KMS-11 (cell line): ENCODE measurements around the gene LRRIQ1.

Source experiments
- H2AFZ ChIP-seq: fragments of 200-600 bp; sonication (generic); 2 replicates; pipeline ENCODE4 v1.6.1; 2016; ENCODE audit warnings: antibody characterized with exemption, mixed run types, low read depth
- H3K27ac ChIP-seq: fragments of 200-600 bp; sonication (generic); 2 replicates; pipeline ENCODE4 v1.6.1; 2016; ENCODE audit warnings: mild to moderate bottlenecking, mixed run types
- H3K27me3 ChIP-seq: fragments of 200-600 bp; sonication (generic); 2 replicates; pipeline ENCODE4 v1.6.1; 2017; ENCODE audit warnings: mild to moderate bottlenecking, low read depth, mixed run types, moderate library complexity; ENCODE audit not compliant: insufficient read depth
- H3K36me3 ChIP-seq: fragments of 200-600 bp; sonication (generic); 2 replicates; pipeline ENCODE4 v1.6.1; 2017; ENCODE audit warnings: mild to moderate bottlenecking, mixed run types; ENCODE audit not compliant: insufficient read depth
- H3K4me1 ChIP-seq: fragments of 200-600 bp; sonication (generic); 2 replicates; pipeline ENCODE4 v1.6.1; 2016; ENCODE audit warnings: mild to moderate bottlenecking, low read depth, mixed run types; ENCODE audit not compliant: poor library complexity, severe bottlenecking
- H3K4me2 ChIP-seq: fragments of 200-600 bp; sonication (generic); 2 replicates; pipeline ENCODE4 v1.7.0; 2016; ENCODE audit warnings: mild to moderate bottlenecking, mixed run types
- H3K4me3 ChIP-seq: fragments of 200-600 bp; sonication (generic); IDR thresholded peaks from 2 replicates; pipeline ENCODE4 v1.6.1; 2017; ENCODE audit warnings: low read depth, low read length, mixed read lengths; ENCODE audit not compliant: insufficient read depth
- H3K79me2 ChIP-seq: fragments of 200-600 bp; sonication (generic); 2 replicates; pipeline ENCODE4 v1.6.1; 2016; ENCODE audit warnings: low read depth, mixed run types; ENCODE audit not compliant: insufficient read depth
- H3K9ac ChIP-seq: fragments of 200-600 bp; sonication (generic); 2 replicates; pipeline ENCODE4 v1.6.1; 2016; ENCODE audit warnings: mild to moderate bottlenecking, mixed run types
- H4K20me1 ChIP-seq: fragments of 200-600 bp; sonication (generic); 2 replicates; pipeline ENCODE4 v1.6.1; 2016; ENCODE audit warnings: mild to moderate bottlenecking, mixed run types; ENCODE audit not compliant: insufficient read depth
- CTCF ChIP-seq: fragments of 200-600 bp; sonication (generic); conservative IDR thresholded peaks from 2 replicates; pipeline ENCODE4 v1.6.1; 2017; ENCODE audit warnings: low read depth, mild to moderate bottlenecking, antibody characterized with exemption, low read length, moderate library complexity, mixed read lengths

LRRIQ1 gene

GRCh38 chr12:85277900-85278597 lies 241.9 kb downstream of the LRRIQ1 start:
- H3K27me3 ChIP-seq: no peaks in the 10 kb centered on the region
- H3K36me3 ChIP-seq: no peaks in the 10 kb centered on the region

GRCh38 chr12:85278598-85279448 lies 242.7 kb downstream of the LRRIQ1 start:
- Histone ChIP-seq H3K9ac (no peak overlapping the region), H2AFZ (no peak overlapping the region), H3K36me3 (no peaks in the 10 kb centered on the region), H3K79me2 (no peaks in the 10 kb centered on the region), H3K4me3 (no peak overlapping the region), H3K27ac (no peak overlapping the region), H3K4me2 (no peak overlapping the region), H4K20me1 (no peaks in the 10 kb centered on the region), H3K4me1 (peaks cover 20% of the 10 kb centered on the region), H3K27me3 (no peaks in the 10 kb centered on the region)
- no peak for TF ChIP-seq CTCF

More at GRCh38 chr12:85277900-85278597, 241.9 kb downstream of the LRRIQ1 start:
- no peaks in the 10 kb centered on the region for H4K20me1 ChIP-seq
- no peak overlapping the region for H3K4me3 ChIP-seq
- no peak overlapping the region for H3K9ac ChIP-seq
- H3K4me2 ChIP-seq: no peak overlapping the region
- peaks cover 21% of the 10 kb centered on the region for H3K4me1 ChIP-seq
- no peak for TF ChIP-seq CTCF
- no peaks in the 10 kb centered on the region for H3K79me2 ChIP-seq
- no peak overlapping the region for H2AFZ ChIP-seq
- H3K27ac ChIP-seq: no peak overlapping the region

- no peaks in the 10 kb centered on the region for H4K20me1 ChIP-seq
- no peaks in the 10 kb centered on the region for H3K36me3 ChIP-seq
- no peak overlapping the region for H3K4me3 ChIP-seq
- no peak overlapping the region for H3K27ac ChIP-seq
- H3K79me2 ChIP-seq: no peaks in the 10 kb centered on the region
- no peak overlapping the region for H2AFZ ChIP-seq
- H3K4me2 ChIP-seq: no peak overlapping the region
- TF ChIP-seq CTCF: no peak
- no peaks in the 10 kb centered on the region for H3K27me3 ChIP-seq
- peaks cover 12% of the 10 kb centered on the region for H3K4me1 ChIP-seq
- no peak overlapping the region for H3K9ac ChIP-seq
Measured at GRCh38 chr12:85279449-85280164, 243.5 kb downstream of the LRRIQ1 start.

- Histone ChIP-seq H3K4me3 (no peak within 1 kb of the TSS), H2AFZ (peak within 1 kb of the TSS; percentile 54; the same call in 1 of the 2 replicates), H3K79me2 (no peaks in the 10 kb centered on the region), H3K9ac (peak within 1 kb of the TSS; percentile 17; the same call in 1 of the 2 replicates), H3K4me2 (peak within 1 kb of the TSS; percentile 23; the same call in 1 of the 2 replicates), H4K20me1 (no peaks in the 10 kb centered on the region), H3K27me3 (no peaks in the 10 kb centered on the region), H3K27ac (no peak within 1 kb of the TSS), H3K36me3 (no peaks in the 10 kb centered on the region), H3K4me1 (peaks cover 5% of the 10 kb centered on the region)
- no peak for TF ChIP-seq CTCF
Measured at GRCh38 chr12:85280165-85280983, 244.2 kb downstream of the LRRIQ1 start, which contains the start of gene ALX1. TSS of gene ALX1 (plus strand) at chr12:85280220. CDS start at chr12:85280262, 42 bp downstream.
